CD4-positive, alpha-beta memory T cell (primary cell): Measurements from ENCODE around the gene SEPTIN3. TPM values are rescaled to one million over a fixed set of nuclear protein-coding genes. Genes with fewer than 3 reads are reported as not detected.

Experiments used
- CTCF ChIA-PET: fragments of 350-600 bp; sonication (Branson Sonifier 250); formaldehyde crosslinking; loops from one replicate; lab custom pipeline; 2021; ENCODE audit warnings: inconsistent platforms; ENCODE audit not compliant: partially characterized antibody; lab: Charles Lee
- POLR2A ChIA-PET: fragments of 350-600 bp; sonication (Branson Sonifier 250); formaldehyde crosslinking; loops from one replicate; lab custom pipeline; 2021; ENCODE audit not compliant: partially characterized antibody; lab: Charles Lee
- DNase-seq, 5 donors: peaks; one replicate each; pipeline versions ENCODE4 v3.0.0 to v3.0.0-alpha.2; 2020 to 2022; ENCODE audit warnings: mixed read lengths in 1 of 5
- H3K27ac ChIP-seq: one replicate; pipeline ENCODE4 v1.7.0; 2013; ENCODE audit warnings: low read depth, low read length
- H3K27me3 ChIP-seq: 2 replicates; pipeline ENCODE4 v1.7.0; 2013; ENCODE audit warnings: mild to moderate bottlenecking, low read length, moderate library complexity; ENCODE audit not compliant: insufficient read depth
- H3K36me3 ChIP-seq: 2 replicates; pipeline ENCODE4 v1.7.0; 2013; ENCODE audit warnings: mild to moderate bottlenecking, low read length, moderate library complexity; ENCODE audit not compliant: insufficient read depth
- H3K4me1 ChIP-seq: 2 replicates; pipeline ENCODE4 v1.7.0; 2013; ENCODE audit warnings: mild to moderate bottlenecking, low read length, moderate library complexity; ENCODE audit not compliant: insufficient read depth
- H3K4me3 ChIP-seq, 2 donors: one replicate each; pipeline ENCODE4 v1.7.0; 2013; ENCODE audit warnings: low read length in 2 of 2, mild to moderate bottlenecking in 1 of 2
- H3K9me3 ChIP-seq, 2 donors: one replicate each; pipeline ENCODE4 v1.7.0; 2013; ENCODE audit warnings: low read length in 2 of 2, control low read depth in 1 of 2; ENCODE audit not compliant: control insufficient read depth in 1 of 2
- H3K27ac Mint-ChIP-seq, 7 donors: one replicate each; pipeline ENCODE4 v1.8.0; 2020 to 2021; ENCODE audit warnings: mixed read lengths in 7 of 7, mild to moderate bottlenecking in 6 of 7, inconsistent platforms in 3 of 7, moderate library complexity in 3 of 7
- H3K27me3 Mint-ChIP-seq, 2 donors: one replicate each; pipeline ENCODE4 v1.8.0; 2020 to 2021; ENCODE audit warnings: mixed read lengths in 2 of 2
- H3K36me3 Mint-ChIP-seq, 2 donors: one replicate each; pipeline ENCODE4 v1.8.0; 2020 to 2021; ENCODE audit warnings: mixed read lengths in 2 of 2, inconsistent platforms in 1 of 2, mild to moderate bottlenecking in 1 of 2
- H3K4me1 Mint-ChIP-seq, 4 donors: one replicate each; pipeline ENCODE4 v1.8.0; 2020 to 2021; ENCODE audit warnings: mixed read lengths in 4 of 4, mild to moderate bottlenecking in 1 of 4
- H3K4me3 Mint-ChIP-seq, 8 donors: one replicate each; pipeline ENCODE4 v1.8.0; 2020 to 2021; ENCODE audit warnings: mixed read lengths in 8 of 8, mild to moderate bottlenecking in 7 of 8, moderate library complexity in 6 of 8, inconsistent platforms in 3 of 8
- H3K9me3 Mint-ChIP-seq, 8 donors: one replicate each; pipeline ENCODE4 v1.8.0; 2020 to 2021; ENCODE audit warnings: mixed read lengths in 8 of 8, mild to moderate bottlenecking in 5 of 8, inconsistent platforms in 3 of 8, moderate library complexity in 1 of 8
- intact Hi-C: fragments of 100-400 bp; cut with micrococcal nuclease; formaldehyde crosslinking; loops from one replicate; pipeline ENCODE4 v1.15.1; 2023
- polyA plus RNA-seq, 2 donors: library from polyadenylated mRNA; unstranded; fragments of 300-500 nt; fragmentation: Illumina TruSeq; gene quantifications; one replicate each; pipeline ENCODE4 v1.2.3, GENCODE V29; 2021
- total RNA-seq, 2 experiments: library from RNA; stranded (reverse); gene quantifications; one replicate each; pipeline ENCODE4 v1.2.3, GENCODE V29; 2021

Gene SEPTIN3
- total and polyA plus RNA-seq, 4 experiments from 2014 or later: 0.36 to 0.81 TPM; not detected in 2

DNA sequence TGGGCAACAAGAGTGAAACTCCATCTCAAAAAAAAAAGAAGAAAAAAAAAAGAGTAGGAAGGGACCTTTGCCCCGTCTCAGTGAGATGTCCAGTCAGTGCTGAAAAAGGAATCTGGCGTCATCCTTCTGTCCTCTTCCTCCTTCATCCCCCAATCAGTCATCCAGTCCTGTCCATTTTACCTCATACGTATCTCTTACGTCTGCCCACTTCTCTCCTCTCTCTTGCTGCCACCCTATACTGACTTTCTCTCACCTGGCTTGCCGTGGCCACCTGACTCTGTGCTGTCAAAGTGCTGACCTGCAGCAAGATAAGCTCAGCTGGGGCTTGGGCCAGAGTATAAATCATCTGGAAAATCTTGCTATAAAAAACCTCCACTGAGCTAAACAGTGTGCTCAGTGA lies 13.6 kb downstream of the SEPTIN3 start:
- Histone ChIP-seq H3K4me1 (no peaks in the 10 kb centered on the region), H3K36me3 (no peaks in the 10 kb centered on the region), H3K4me3 (no peak overlapping the region), H3K27ac (no peak overlapping the region), H3K9me3 (no peaks in the 10 kb centered on the region), H3K27me3 (no peaks in the 10 kb centered on the region)
- ChIA-PET POLR2A (no interaction called here), CTCF (interaction anchor here (1.2 kb wide), 1 partner anchor 11 kb away, joined by 3 read pairs; no protein-coding TSS in a partner anchor)
- H3K36me3 Mint-ChIP-seq: no peaks in the 10 kb centered on the region
- intact Hi-C loops: no loop called here
- DNase-seq: no peak
- no peak overlapping the region for H3K4me3 Mint-ChIP-seq
- peaks cover 0 to 2% (median 0%) of the 10 kb centered on the region in 4 donors for H3K4me1 Mint-ChIP-seq
- H3K9me3 Mint-ChIP-seq: no peaks in the 10 kb centered on the region
- H3K27ac Mint-ChIP-seq: no peak overlapping the region
- H3K27me3 Mint-ChIP-seq: peaks cover 2 to 3% of the 10 kb centered on the region in 2 donors

DNA sequence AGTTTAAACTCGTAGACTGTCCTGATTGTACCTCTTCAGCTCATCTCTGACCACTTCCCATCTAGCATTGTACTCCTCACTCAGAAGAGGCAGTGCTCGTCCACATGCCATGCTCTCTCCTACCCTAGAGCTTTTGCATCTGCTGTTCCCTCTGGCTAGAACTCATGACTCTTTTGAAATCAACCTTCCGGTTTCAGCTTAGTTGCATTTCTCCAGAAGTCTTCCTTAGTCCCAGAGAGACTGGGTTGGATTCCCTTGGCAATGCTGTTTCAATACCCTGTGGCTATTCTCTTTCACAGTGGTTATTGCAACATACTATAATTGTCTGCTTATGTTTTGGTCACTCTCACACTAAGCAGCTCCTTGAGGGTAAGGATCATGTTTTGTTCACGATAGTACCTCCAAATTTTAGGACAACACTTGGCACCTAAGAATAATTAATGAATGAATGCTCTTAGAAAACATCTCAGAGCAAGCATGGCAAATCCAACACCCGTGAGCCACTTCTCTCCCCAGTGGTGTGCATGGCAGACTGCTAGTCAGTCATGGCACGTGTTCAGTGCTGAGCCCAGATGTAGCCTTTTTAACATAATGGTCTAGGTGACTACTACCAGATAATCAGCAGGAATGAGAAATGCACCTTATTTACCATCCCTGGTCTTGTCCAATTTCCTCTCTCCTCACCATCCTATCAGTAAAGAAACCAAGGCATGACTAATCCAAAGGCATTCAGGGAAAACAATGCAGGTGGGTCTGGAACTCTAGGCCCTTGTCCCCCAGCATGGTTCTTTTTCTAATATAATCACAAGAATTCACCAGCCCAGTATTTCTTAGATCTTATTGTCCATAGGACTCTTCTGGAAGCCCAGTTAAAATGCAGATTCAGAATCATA lies 14.5 kb downstream of the SEPTIN3 start:
- no peaks in the 10 kb centered on the region for H3K36me3 Mint-ChIP-seq
- no peak for DNase-seq
- no peak overlapping the region for H3K4me3 Mint-ChIP-seq
- intact Hi-C loops: no loop called here
- no peak overlapping the region for H3K4me3 ChIP-seq
- no peaks in the 10 kb centered on the region for H3K27me3 Mint-ChIP-seq
- H3K4me1 ChIP-seq: no peaks in the 10 kb centered on the region
- H3K9me3 ChIP-seq: no peaks in the 10 kb centered on the region
- POLR2A ChIA-PET: no interaction called here
- CTCF ChIA-PET: interaction anchor here (1.2 kb wide), 1 partner anchor 10 kb away, joined by 3 read pairs; no protein-coding TSS in a partner anchor
- no peaks in the 10 kb centered on the region for H3K27me3 ChIP-seq
- no peaks in the 10 kb centered on the region for H3K36me3 ChIP-seq
- H3K27ac ChIP-seq: no peak overlapping the region
- no peaks in the 10 kb centered on the region for H3K9me3 Mint-ChIP-seq
- H3K4me1 Mint-ChIP-seq: no peaks in the 10 kb centered on the region
- H3K27ac Mint-ChIP-seq: no peak overlapping the region

DNA sequence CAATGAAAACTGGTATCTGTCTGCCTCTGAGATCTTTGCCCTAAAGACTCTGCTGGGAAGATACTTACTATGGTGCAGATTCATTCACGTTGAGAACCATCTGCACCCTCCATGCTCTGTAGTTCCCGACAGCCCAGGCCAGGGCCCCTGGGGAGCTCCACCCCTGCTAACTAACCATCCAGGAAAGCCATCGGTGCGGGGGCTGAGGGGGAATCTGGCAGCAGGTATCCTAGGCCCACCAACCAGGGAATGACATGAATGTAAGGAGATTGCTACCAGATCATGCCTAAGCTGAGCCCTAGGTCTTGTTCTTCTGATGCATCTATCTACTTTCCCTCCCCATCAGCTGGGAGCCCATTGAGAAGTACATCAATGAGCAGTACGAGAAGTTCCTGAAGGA lies 18.0 kb downstream of the SEPTIN3 start:
- H3K4me3 Mint-ChIP-seq: no peak overlapping the region
- no peaks in the 10 kb centered on the region for H3K9me3 Mint-ChIP-seq
- intact Hi-C loops: no loop called here
- CTCF ChIA-PET: no interaction called here
- no peaks in the 10 kb centered on the region for H3K36me3 Mint-ChIP-seq
- no peaks in the 10 kb centered on the region for H3K9me3 ChIP-seq
- no peaks in the 10 kb centered on the region for H3K36me3 ChIP-seq
- POLR2A ChIA-PET: no interaction called here
- no peaks in the 10 kb centered on the region for H3K4me1 Mint-ChIP-seq
- H3K27me3 ChIP-seq: no peaks in the 10 kb centered on the region
- no peak overlapping the region for H3K4me3 ChIP-seq
- no peaks in the 10 kb centered on the region for H3K4me1 ChIP-seq
- H3K27ac ChIP-seq: no peak overlapping the region
- DNase-seq: no peak
- no peaks in the 10 kb centered on the region for H3K27me3 Mint-ChIP-seq
- H3K27ac Mint-ChIP-seq: peak overlapping the region in 1 of 7 donors; percentile 48

DNA sequence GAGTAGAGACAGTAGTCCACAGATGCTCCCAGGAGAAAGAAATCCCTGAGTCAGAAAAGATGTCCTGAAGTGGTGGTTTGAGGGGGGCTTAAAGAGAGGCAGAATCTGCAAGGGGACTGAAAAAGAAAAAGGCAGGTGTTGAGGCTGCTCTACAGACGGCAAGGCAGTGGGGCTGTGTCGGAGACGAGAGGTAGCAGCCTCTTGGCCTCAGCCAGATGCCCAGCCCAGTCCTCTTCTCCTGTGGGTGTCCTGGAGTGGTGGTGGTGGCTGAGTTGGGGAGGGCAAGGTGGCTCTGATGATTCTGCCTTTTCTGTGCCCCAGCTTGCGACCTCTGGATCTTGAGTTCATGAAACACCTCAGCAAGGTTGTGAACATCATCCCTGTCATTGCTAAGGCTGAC lies 20.0 kb downstream of the SEPTIN3 start:
- H3K27ac ChIP-seq: no peak overlapping the region
- H3K4me1 ChIP-seq: no peaks in the 10 kb centered on the region
- CTCF ChIA-PET: no interaction called here
- no peak for DNase-seq
- no peaks in the 10 kb centered on the region for H3K9me3 Mint-ChIP-seq
- POLR2A ChIA-PET: no interaction called here
- H3K27ac Mint-ChIP-seq: no peak overlapping the region
- H3K9me3 ChIP-seq: no peaks in the 10 kb centered on the region
- no peaks in the 10 kb centered on the region for H3K27me3 Mint-ChIP-seq
- H3K4me1 Mint-ChIP-seq: no peaks in the 10 kb centered on the region
- intact Hi-C loops: no loop called here
- no peak overlapping the region for H3K4me3 ChIP-seq
- H3K4me3 Mint-ChIP-seq: no peak overlapping the region
- H3K36me3 ChIP-seq: no peaks in the 10 kb centered on the region
- H3K27me3 ChIP-seq: no peaks in the 10 kb centered on the region
- H3K36me3 Mint-ChIP-seq: no peaks in the 10 kb centered on the region

DNA sequence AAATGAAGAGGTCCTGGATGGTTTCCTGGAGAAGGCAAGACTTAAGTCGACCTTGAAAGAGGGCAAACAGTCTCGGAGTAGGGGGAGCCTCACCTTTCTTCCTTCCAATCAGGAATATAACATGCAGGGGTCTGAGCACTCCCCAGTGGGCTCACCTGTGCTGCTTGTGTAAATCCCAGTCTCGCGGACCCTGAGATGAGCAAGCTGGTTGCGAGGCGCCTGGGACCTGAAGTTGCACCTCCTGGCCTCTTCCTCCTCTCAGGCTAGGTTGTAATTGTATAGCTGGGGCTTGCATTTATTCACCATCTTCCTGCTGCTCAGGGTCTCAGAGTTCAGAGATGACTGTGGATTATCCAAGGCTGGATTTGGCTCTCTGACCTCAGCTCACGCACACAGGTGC lies 21.9 kb downstream of the SEPTIN3 start:
- no peaks in the 10 kb centered on the region for H3K27me3 Mint-ChIP-seq
- H3K4me1 Mint-ChIP-seq: no peaks in the 10 kb centered on the region
- Histone ChIP-seq H3K27ac (no peak overlapping the region), H3K27me3 (no peaks in the 10 kb centered on the region), H3K36me3 (no peaks in the 10 kb centered on the region), H3K9me3 (no peaks in the 10 kb centered on the region), H3K4me1 (no peaks in the 10 kb centered on the region), H3K4me3 (no peak overlapping the region)
- ChIA-PET POLR2A (interaction anchor here (0.9 kb wide), 1 partner anchor 88 kb away, joined by 3 read pairs; the partner anchor contains the start of gene SMDT1), CTCF (no interaction called here)
- H3K9me3 Mint-ChIP-seq: no peaks in the 10 kb centered on the region
- intact Hi-C loops: no loop called here
- no peak overlapping the region for H3K27ac Mint-ChIP-seq
- H3K36me3 Mint-ChIP-seq: no peaks in the 10 kb centered on the region
- DNase-seq: no peak
- no peak overlapping the region for H3K4me3 Mint-ChIP-seq

DNA sequence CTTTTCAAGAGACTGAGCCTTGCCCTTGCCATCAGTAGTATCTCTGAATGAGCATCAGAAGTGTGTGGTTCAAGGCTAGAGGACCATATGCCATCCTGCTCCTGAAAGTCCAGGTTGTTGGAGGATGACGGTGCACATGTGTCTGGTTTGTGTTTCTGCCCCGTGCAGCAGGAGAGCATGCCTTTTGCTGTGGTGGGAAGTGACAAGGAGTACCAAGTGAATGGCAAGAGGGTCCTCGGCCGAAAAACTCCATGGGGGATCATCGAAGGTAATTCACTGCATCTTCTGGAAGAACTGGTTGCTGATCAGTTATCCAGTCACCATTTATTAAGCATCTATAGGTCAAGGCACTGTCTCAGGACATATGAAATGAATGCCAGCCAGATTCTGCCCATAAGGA lies 23.3 kb downstream of the SEPTIN3 start:
- H3K4me1 Mint-ChIP-seq: peaks cover 0 to 3% (median 2%) of the 10 kb centered on the region in 4 donors
- Histone ChIP-seq H3K27me3 (no peaks in the 10 kb centered on the region), H3K4me3 (no peak overlapping the region), H3K9me3 (no peaks in the 10 kb centered on the region), H3K36me3 (no peaks in the 10 kb centered on the region), H3K27ac (no peak overlapping the region), H3K4me1 (no peaks in the 10 kb centered on the region)
- H3K9me3 Mint-ChIP-seq: no peaks in the 10 kb centered on the region
- CTCF ChIA-PET: no interaction called here
- no peak overlapping the region for H3K27ac Mint-ChIP-seq
- H3K27me3 Mint-ChIP-seq: no peaks in the 10 kb centered on the region
- intact Hi-C loops: no loop called here
- POLR2A ChIA-PET: no interaction called here
- no peaks in the 10 kb centered on the region for H3K36me3 Mint-ChIP-seq
- H3K4me3 Mint-ChIP-seq: no peak overlapping the region
- DNase-seq: no peak

DNA sequence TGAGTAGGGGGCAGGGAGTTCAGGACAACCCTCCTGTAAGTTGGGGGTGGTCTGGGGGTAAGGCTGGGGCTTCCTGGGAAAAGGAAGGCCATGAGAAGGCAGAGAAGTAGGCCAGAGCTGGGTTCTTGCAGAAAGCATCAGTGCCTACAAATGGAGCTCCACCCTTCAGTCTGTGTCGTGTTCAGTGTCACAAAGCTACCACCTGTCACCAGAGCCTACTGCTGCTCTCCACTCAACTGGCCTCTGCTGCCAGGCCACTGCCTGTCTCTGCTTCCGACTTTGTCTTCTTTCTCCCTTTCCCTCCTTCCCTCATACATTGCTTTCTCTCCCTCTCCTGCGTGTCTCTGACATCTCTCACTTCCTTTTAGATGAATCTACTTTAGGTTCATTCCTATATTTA lies 26.0 kb downstream of the SEPTIN3 start:
- peak overlapping the region in 1 of 7 donors; percentile 66 for H3K27ac Mint-ChIP-seq

More for the DNA sequence above, 26.0 kb downstream of the SEPTIN3 start:
- no peak for DNase-seq
- Histone ChIP-seq H3K27ac (no peak overlapping the region), H3K4me3 (no peak overlapping the region), H3K27me3 (no peaks in the 10 kb centered on the region), H3K36me3 (no peaks in the 10 kb centered on the region), H3K4me1 (peaks cover 21% of the 10 kb centered on the region), H3K9me3 (no peaks in the 10 kb centered on the region)
- Mint-ChIP-seq H3K36me3 (peaks cover 2 to 3% of the 10 kb centered on the region in 2 donors), H3K4me1 (peaks cover 13 to 29% (median 18%) of the 10 kb centered on the region in 4 donors), H3K9me3 (peaks cover 0 to 2% (median 0%) of the 10 kb centered on the region in 8 donors), H3K4me3 (no peak overlapping the region), H3K27me3 (no peaks in the 10 kb centered on the region)
- POLR2A ChIA-PET: no interaction called here
- CTCF ChIA-PET: no interaction called here
- intact Hi-C loops: no loop called here
